K562 (cell line): ENCODE results near the gene LAMB4. TPM values are rescaled to one million over a fixed set of nuclear protein-coding genes. Genes with fewer than 3 reads are reported as not detected.

Experiments
- ATAC-seq: fragments of 200-7000 bp; cut with Tn5 transposase; 3 replicates; pipeline ENCODE4 v1.9.1; 2020; ENCODE audit warnings: moderate library complexity
- BruUV-seq: library from RNA; stranded (reverse); fragments of 400-500 nt; replicated peaks from 2 replicates; lab custom pipeline; 2021; lab: Mats Ljungman, UMichigan
- CTCF ChIA-PET: fragments of 300-600 bp; formaldehyde crosslinking; extraction: SDS; loops from one replicate; lab custom pipeline; 2021; ENCODE audit warnings: low intra/inter-chr PET ratio; lab: Yijun Ruan, JAX
- POLR2A ChIA-PET: fragments of 300-600, 350-650 bp; sonication (Branson Sonifier 250); formaldehyde crosslinking; extraction: SDS; loops from one replicate; lab custom pipeline; 2021; ENCODE audit warnings: antibody characterized with exemption, inconsistent platforms; lab: Yijun Ruan, JAX
- DNase-seq, 4 experiments: peaks; one replicate each; pipeline versions ENCODE4 v3.0.0 to v3.0.0-alpha.2; 2011 to 2018; ENCODE audit warnings: low spot score in 3 of 4, mixed read lengths in 3 of 4; ENCODE audit errors: extremely low read depth in 1 of 4
- FAIRE-seq: peaks from 2 replicates; lab custom pipeline; 2011; peaks lifted over from hg19 to GRCh38; lab: Jason Lieb, UNC
- H2AFZ ChIP-seq: 2 replicates; pipeline ENCODE4 v1.6.0; 2011; ENCODE audit warnings: low read depth, low read length, control low read depth, inconsistent platforms
- H3K27ac ChIP-seq: fragments of 200-600 bp; 3 replicates; pipeline ENCODE4 v1.8.0; 2011; ENCODE audit warnings: low read depth, mild to moderate bottlenecking, control low read depth, inconsistent platforms, low read length, moderate library complexity, mixed read lengths; ENCODE audit errors: extremely low read depth
- H3K27me3 ChIP-seq, 2 experiments: fragments of 300-600 bp in 1 of 2; 2 replicates in 1 of 2; 3 replicates in 1 of 2; pipeline versions ENCODE4 v1.6.0 to v1.8.0; 2011; ENCODE audit warnings: inconsistent platforms in 2 of 2, low read length in 2 of 2, mild to moderate bottlenecking in 1 of 2, mixed read lengths in 1 of 2, moderate library complexity in 1 of 2; ENCODE audit not compliant: control insufficient read depth in 2 of 2, insufficient read depth in 2 of 2
- H3K36me3 ChIP-seq: fragments of 300-600 bp; 3 replicates; pipeline ENCODE4 v1.8.0; 2011; ENCODE audit warnings: mild to moderate bottlenecking, low read length, inconsistent platforms; ENCODE audit not compliant: control insufficient read depth, insufficient read depth
- H3K4me1 ChIP-seq, 2 experiments: fragments of 200-600 bp in 1 of 2; replicated peaks in 1 of 2; 2 replicates in 1 of 2; 3 replicates in 1 of 2; pipeline versions ENCODE4 v1.5.1 to v1.8.0; 2011; ENCODE audit warnings: inconsistent platforms in 2 of 2, low read length in 2 of 2, mild to moderate bottlenecking in 1 of 2, mixed read lengths in 1 of 2, moderate library complexity in 1 of 2; ENCODE audit not compliant: control insufficient read depth in 2 of 2, insufficient read depth in 2 of 2
- H3K4me2 ChIP-seq: 2 replicates; pipeline ENCODE4 v1.6.1; 2011; ENCODE audit warnings: low read length, control low read depth, inconsistent platforms, mixed read lengths; ENCODE audit not compliant: insufficient read depth
- H3K4me3 ChIP-seq: fragments of 200-600 bp; sonication (generic), shearing (Covaris generic); 2 replicates; pipeline ENCODE4 v1.5.1; 2016; ENCODE audit warnings: control low read depth, inconsistent platforms
- H3K79me2 ChIP-seq: fragments of 200-600 bp; 3 replicates; pipeline ENCODE4 v1.8.0; 2011; ENCODE audit warnings: low read length, inconsistent platforms; ENCODE audit not compliant: control insufficient read depth, insufficient read depth
- H3K9ac ChIP-seq, 2 experiments: 2 replicates each; pipeline versions ENCODE4 v1.6.0 to v1.6.1; 2011; ENCODE audit warnings: low read depth in 2 of 2, low read length in 2 of 2, control low read depth in 1 of 2, inconsistent platforms in 1 of 2, mild to moderate bottlenecking in 1 of 2, mixed read lengths in 1 of 2; ENCODE audit not compliant: insufficient read depth in 1 of 2
- H3K9me1 ChIP-seq: one replicate; pipeline ENCODE4 v1.6.0; 2011; ENCODE audit warnings: inconsistent platforms, mild to moderate bottlenecking, low read length, moderate library complexity; ENCODE audit not compliant: control insufficient read depth, insufficient read depth
- H3K9me3 ChIP-seq: replicated peaks from 2 replicates; pipeline ENCODE4 v1.5.1; 2011; ENCODE audit warnings: low read depth, low read length, inconsistent platforms; ENCODE audit not compliant: control insufficient read depth, insufficient read depth
- H4K20me1 ChIP-seq: replicated peaks from 2 replicates; pipeline ENCODE4 v1.6.1; 2011; ENCODE audit warnings: low read length, inconsistent platforms, mixed read lengths; ENCODE audit not compliant: control insufficient read depth, insufficient read depth
- DDX20 ChIP-seq: fragments of 450-650 bp; IDR thresholded peaks from 2 replicates; pipeline ENCODE4 v1.6.1; 2016; ENCODE audit warnings: missing genetic modification characterization, low read depth, mild to moderate bottlenecking, missing compliant biosample characterization, moderate library complexity
- POU5F1 ChIP-seq: fragments of 150-350 bp; IDR thresholded peaks from 2 replicates; pipeline ENCODE4 v1.6.1; 2014; ENCODE audit warnings: borderline replicate concordance, low read length, low read depth, mild to moderate bottlenecking; ENCODE audit not compliant: partially characterized antibody
- RFX1 ChIP-seq: fragments of 450-650 bp; IDR thresholded peaks from 2 replicates; pipeline ENCODE4 v1.6.1; 2016; ENCODE audit warnings: mild to moderate bottlenecking, moderate library complexity
- ZC3H4 ChIP-seq: sonication (generic); formaldehyde crosslinking; IDR thresholded peaks from 2 replicates; pipeline ENCODE4 v1.9.0; 2021; ENCODE audit warnings: missing genetic modification reagents, borderline replicate concordance
- WGBS: fragments of 100-300 bp; shearing (Covaris generic); methylation state at CpG from one replicate; pipeline ENCODE4 v1.1.6; 2016; ENCODE audit warnings: low coverage, mixed read lengths; ENCODE audit not compliant: insufficient coverage; ENCODE audit errors: missing lambda C conversion rate; 5-methylcytosine and 5-hydroxymethylcytosine counted together
- in situ Hi-C: fragments of 300-500 bp; cut with MboI; formaldehyde crosslinking; loops from 4 replicates; pipeline ENCODE4 v1.15.0; 2018; ENCODE audit warnings: inconsistent platforms, mixed read lengths
- intact Hi-C: fragments of 100-400 bp; cut with micrococcal nuclease; formaldehyde crosslinking; loops from 2 replicates; pipeline ENCODE4 v1.14.2; 2022
- polyA plus RNA-seq, 8 experiments: library from polyadenylated mRNA; depleted of rRNA in 4 of 8; stranded (reverse) in 5 of 8; unstranded in 3 of 8; fragments of >200 nt; fragmentation: Nextera tagmentation in 2 of 8; fragmentation: Illumina TruSeq in 1 of 8; extraction: Ambion mirVana in 2 of 8; extraction: Trizol in 1 of 8; gene quantifications; 2 replicates each; pipeline versions ENCODE4 v1.2.1 to v1.2.3, GENCODE V29; 2011 to 2014; ENCODE audit warnings: inconsistent platforms in 1 of 8, missing spikeins in 1 of 8
- total RNA-seq, 7 experiments: library from RNA; depleted of rRNA in 6 of 7; stranded (reverse); fragments of >200 nt in 6 of 7; fragmentation: Illumina TruSeq in 2 of 7; extraction: Trizol in 2 of 7; gene quantifications; 2 replicates each; pipeline versions ENCODE4 v1.2.1 to v1.2.3, GENCODE V29; 2011 to 2021; ENCODE audit warnings: low replicate concordance in 1 of 7
- TF ChIP-seq, protein P1 (sequence below): fragments of 250-450 bp; sonication (Bioruptor Pico); IDR thresholded peaks from 2 replicates; pipeline ENCODE4 v1.8.0; 2021; ENCODE audit warnings: borderline replicate concordance, mild to moderate bottlenecking, moderate library complexity; ENCODE audit not compliant: poor library complexity, severe bottlenecking

LAMB4 gene
- total and polyA plus RNA-seq, 9 of the 15 experiments (the other 6 are each of a cell fraction or from before 2014, with no cell fraction given), result 0.06 to 0.13 (median 0.07) TPM; not detected in 6

- TF ChIP-seq, protein P1, sequence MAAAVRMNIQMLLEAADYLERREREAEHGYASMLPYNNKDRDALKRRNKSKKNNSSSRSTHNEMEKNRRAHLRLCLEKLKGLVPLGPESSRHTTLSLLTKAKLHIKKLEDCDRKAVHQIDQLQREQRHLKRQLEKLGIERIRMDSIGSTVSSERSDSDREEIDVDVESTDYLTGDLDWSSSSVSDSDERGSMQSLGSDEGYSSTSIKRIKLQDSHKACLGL (CRISPR knock-in tag), result no peak
Observed at GRCh38 chr7:108001764-108002725, 128.1 kb downstream of the LAMB4 start (continued).

DNA sequence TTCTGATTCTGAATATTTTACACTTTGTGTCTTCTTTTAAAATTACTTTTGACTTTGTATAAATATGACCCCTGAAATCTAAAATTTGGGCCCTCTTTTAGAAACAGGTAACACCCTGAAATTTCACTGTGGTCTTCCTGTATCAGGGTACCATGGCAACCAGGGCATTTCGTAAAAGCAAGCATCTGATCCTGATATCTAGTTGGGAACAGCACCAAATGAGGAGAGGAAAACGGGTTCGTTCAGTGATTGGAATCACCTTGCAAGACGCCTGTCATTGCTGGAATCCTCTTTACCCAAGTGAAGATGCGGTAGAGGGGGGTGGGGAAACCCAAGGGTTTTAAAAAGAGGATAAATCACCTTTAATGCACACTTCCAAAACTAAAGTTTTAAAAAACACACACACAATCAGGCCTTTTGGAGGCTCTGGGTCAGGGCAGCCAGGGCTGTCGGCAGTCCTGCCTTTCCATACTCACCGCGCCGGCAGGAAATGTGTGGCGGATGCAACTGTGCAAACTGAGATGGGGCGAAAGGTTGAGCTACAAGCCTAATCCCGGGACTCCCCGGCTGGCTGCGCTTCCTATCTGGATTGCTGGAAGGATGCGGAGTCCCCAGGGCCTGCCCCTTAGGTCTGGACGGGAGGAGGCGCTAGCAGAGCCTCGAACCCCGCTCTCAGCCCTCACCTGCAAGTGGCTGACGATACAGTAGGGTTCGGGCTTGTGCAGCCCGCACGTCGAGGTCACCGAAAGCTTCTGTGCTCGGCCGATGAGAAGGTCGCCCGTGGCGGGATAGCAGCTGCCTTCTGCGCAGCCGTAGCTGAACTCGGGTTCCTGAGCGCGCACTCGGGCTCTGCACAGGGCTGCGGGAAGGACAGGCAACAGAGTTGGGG lies 129.0 kb downstream of the LAMB4 start:
- WGBS, result 88% methylated on average over 37 of the region's 37 CpGs
- TF ChIP-seq RFX1 (peak; percentile 59), POU5F1 (no peak), DDX20 (tag) (no peak), ZC3H4 (0 out of 2 replicates have a peak, but pooled peaks have one; percentile 48)
- DNase-seq, result no peak
- no peaks in the 10 kb centered on the region for H3K79me2 ChIP-seq
- BruUV-seq, result TSS peak; percentile 18
- no peak overlapping the region for H3K4me2 ChIP-seq
- in situ Hi-C loops (no loop called here), intact Hi-C loops (no loop called here)
- no peaks in the 10 kb centered on the region for H3K9me1 ChIP-seq
- H4K20me1 ChIP-seq, result no peaks in the 10 kb centered on the region
- H3K9ac ChIP-seq, result no peak overlapping the region
- H3K27ac ChIP-seq, result no peak overlapping the region
- no peak overlapping the region for H2AFZ ChIP-seq
- H3K9me3 ChIP-seq, result no peaks in the 10 kb centered on the region; the same call in 1 of the 2 replicates
- ChIA-PET CTCF (no interaction called here), POLR2A (no interaction called here)
- FAIRE-seq, result no peak
- no peaks in the 10 kb centered on the region for H3K36me3 ChIP-seq
- ATAC-seq, result no peak
- no peak overlapping the region for H3K4me3 ChIP-seq
- H3K4me1 ChIP-seq, result peaks cover 25 to 27% of the 10 kb centered on the region in 2 experiments
- H3K27me3 ChIP-seq, result peaks cover 0 to 4% of the 10 kb centered on the region in 2 experiments; a peak in 1 of 5 replicates
